OCI-LY7 (cell line): ENCODE measurements around the gene ANKRD33B.

Experiments used
- CTCF ChIP-seq: fragments of 200-600 bp; sonication (generic); conservative IDR thresholded peaks from 2 replicates; pipeline ENCODE4 v1.5.1; 2014; ENCODE audit warnings: mild to moderate bottlenecking, antibody characterized with exemption, low read length, moderate library complexity, mixed read lengths
- EZH2phosphoT487 ChIP-seq: fragments of 200-600 bp; sonication (generic); IDR thresholded peaks from 2 replicates; pipeline ENCODE4 v1.6.1; 2018; ENCODE audit warnings: low read depth, borderline replicate concordance, mild to moderate bottlenecking, mixed run types, antibody characterized with exemption, low read length, moderate library complexity, mixed read lengths

GRCh38 chr5:10624679-10625078, 60.8 kb downstream of the ANKRD33B start:
- TF ChIP-seq CTCF (no peak), EZH2phosphoT487 (no peak)
